ENCODE results near the gene ARFGAP3.
A peak's percentile ranks its signal among the peaks of the same experiment; 100 is the strongest.
"Not testable (repeated sequence)": the region's sequence is repeated elsewhere in the genome, so short reads cannot be mapped to it uniquely, and the experiment has no call there.

ARFGAP3 gene

GRCh38 chr22:42792909-42793847 is 63.9 kb downstream of the ARFGAP3 start:
- DNase-seq = no peak

GRCh38 chr22:42792453-42792908 is 64.6 kb downstream of the ARFGAP3 start:
- no peak for DNase-seq

DNA sequence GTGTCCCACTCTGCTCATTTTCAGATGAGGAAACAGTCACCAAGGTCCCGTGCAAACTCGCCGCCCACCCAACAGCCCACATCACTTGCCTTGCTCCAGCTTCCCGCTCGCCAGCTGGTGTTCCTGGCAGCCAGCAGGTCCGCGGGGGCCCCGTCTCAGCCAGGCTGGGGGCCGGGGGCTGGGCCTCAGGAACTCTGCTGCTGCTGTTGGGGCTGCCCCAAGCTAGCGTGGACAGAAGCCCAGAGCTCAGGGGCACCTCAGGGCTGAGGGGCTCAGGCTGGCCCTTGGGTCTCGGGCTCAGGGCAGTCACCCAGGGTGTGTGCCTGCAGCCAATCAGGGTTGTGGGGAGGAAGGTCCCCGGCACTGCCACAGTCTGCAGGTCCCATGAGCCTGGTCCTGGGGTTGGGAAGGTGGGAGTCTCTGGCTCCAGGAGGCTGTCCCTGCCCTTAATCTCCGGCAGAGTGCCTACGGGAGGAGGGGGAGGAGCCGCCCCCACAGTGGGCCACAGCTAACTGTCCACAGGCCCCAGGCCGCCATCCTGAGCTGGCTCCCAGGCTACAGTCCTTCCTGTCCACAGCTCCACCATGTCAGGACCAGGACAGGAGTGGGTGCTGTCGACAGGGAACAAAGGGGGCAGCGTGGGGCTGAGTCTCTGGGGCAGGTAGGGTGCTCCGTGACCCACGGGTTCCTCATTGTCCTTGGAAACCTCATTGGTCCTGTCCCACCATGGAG is 65.2 kb downstream of the ARFGAP3 start:
- DNase-seq = no peak

- DNase-seq = no peak
Measured at GRCh38 chr22:42788466-42788865, 68.6 kb downstream of the ARFGAP3 start.

GRCh38 chr22:42788021-42788420 is 69.1 kb downstream of the ARFGAP3 start:
- DNase-seq = no peak

GRCh38 chr22:42787357-42787736 is 69.7 kb downstream of the ARFGAP3 start:
- DNase-seq = no peak

GRCh38 chr22:42786606-42787356 is 70.3 kb downstream of the ARFGAP3 start:
- no peak for DNase-seq

DNA sequence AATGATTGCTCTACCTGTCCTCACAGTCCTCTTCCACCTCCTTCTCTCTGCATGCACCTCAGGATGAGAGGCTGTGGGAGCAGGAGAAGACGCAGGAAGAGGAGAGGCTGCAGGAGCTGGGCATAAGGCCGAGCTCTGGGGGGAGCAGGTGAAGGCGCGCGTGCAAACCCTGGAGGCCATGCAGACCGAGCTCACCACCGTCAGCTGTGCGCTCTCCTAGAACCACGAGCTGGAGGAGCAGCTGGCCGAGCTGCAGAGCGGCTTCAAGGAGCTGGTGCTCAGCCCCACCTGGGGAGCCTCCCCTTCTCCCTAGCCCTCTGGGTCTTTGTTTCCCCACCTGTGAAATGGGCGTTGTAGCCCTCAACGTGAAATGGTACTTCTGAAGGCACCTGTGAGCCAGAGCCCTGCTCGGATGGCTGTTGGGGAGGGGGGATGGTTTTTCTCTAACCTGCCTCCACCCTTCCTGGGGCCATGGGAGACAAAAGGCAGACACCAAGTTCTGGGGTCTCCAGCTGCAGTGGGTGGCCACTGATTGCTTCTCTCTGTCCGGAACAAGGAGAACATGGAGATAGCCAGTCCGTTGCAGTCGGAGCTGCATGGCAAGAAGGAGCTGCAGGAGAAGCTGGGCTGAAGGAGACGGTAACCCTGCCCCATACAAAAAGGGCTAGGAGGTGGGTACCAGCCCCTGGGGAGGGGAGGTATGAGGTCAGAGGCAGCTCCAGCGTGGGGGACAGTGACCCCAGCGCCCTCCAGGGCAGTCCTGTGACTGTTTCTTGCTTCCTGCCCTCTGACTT is 71.2 kb downstream of the ARFGAP3 start:
- DNase-seq = no peak

DNA sequence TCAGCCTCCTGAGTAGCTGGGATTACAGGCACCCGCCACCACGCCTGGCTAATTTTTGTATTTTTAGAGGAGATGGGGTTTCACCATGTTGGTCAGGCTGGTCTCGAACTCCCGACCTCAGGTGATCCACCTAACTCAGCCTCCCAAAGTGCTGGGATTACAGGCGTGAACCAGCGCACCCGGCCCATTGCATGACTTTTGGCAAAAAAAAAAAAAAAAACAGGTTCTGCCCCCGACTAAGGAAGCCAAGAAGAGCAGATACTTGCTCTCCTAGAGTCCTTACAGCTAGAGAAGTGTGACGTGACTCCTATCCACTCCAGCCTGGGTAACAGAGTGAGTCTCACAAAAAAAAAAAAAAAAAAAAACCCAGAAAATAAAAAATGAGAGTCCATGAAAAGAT is 74.8 kb downstream of the ARFGAP3 start:
- DNase-seq = not testable (repeated sequence)

GRCh38 chr22:42780070-42780540 is 77.0 kb downstream of the ARFGAP3 start:
- peak; percentile 69 for DNase-seq

DNA sequence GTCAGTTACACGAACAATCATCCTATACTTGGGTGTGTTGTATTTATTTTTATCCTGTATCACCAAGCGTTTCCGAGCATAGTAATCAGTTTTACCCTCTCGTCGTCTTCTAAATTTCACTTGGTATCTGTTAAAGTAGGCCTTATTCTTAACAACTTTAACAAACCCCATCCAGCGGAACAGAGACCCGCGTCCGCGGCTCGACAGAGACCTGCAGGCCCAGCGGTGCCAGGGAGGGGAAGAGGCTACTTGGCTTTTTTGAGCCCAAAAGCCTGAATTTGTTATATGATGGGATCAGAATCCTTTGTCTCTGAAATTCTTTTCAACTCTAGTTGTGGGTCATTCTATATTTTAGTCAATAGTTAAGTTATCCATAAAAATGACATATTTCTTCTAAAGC is 79.9 kb downstream of the ARFGAP3 start:
- DNase-seq = no peak

DNA sequence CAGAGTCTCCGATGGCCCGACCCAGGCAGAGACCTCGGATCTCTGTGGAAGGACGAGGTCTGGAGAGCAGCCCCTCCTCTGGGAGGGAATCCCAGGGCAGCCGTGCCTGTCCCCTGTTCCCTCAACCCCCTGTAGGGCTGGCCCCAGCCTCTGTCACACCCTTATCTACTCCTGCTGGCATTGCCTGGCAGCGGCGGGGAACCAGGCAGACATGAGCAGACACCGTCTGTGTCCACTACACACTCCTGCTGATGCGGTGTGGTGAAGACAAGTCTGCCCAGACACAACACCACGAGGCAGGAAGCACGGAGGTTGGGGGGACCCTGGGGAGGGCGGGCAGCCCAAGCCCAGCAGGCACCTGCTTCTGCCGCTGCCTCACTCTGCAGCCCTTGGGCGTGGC is 83.9 kb downstream of the ARFGAP3 start:
- no peak for DNase-seq

GRCh38 chr22:42772647-42773046 is 84.4 kb downstream of the ARFGAP3 start:
- DNase-seq = no peak

- no peak for DNase-seq
Measured at GRCh38 chr22:42770941-42771647, 86.0 kb downstream of the ARFGAP3 start.

- no peak for DNase-seq
Measured at GRCh38 chr22:42770448-42770726, 86.7 kb downstream of the ARFGAP3 start.

DNA sequence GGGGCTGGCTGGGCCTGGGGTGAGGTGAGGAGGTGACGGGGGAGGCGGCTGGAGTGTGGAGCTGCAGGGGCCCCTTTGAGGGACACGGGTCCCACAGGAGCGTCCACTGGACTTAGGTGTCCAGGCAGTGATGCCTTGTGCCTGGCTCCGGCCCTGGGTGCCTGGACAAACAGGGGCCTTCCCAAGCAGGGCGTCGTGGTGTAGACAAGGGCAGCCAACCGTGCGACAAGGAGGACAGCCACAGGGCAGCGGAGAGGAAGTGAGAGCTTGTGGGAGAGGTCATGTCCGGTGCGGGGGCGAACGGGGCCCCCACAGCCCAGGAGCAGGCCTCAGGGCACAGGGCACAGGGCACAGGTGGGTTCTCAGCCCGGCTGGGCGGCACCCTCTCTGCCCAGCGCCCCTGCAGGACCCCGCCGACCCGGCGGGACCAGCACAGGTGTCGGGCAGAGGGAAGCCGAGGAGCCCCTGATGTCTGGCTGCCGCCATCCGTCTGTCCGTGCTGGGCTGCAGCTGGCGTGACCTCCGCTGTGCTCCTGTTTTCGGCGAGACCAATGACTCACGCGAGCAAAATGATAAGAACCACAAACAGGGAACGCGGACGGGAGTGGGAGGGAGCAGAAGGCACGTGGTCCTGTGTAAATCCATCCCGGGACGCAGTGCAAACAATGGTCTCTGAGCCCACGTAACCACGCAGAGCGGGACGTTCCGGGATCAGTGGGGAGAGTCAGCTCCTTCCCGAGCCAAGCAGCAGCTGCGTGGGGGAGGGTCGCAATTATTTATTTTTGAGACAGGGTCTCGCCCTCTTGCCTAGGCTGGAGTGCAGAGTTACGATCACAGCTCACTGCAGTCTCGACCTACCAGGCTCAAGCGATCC is 87.3 kb downstream of the ARFGAP3 start:
- DNase-seq = no peak

- DNase-seq = no peak
Measured at GRCh38 chr22:42769238-42769573, 87.9 kb downstream of the ARFGAP3 start.

- no peak for DNase-seq
Measured at GRCh38 chr22:42768385-42769035, 88.6 kb downstream of the ARFGAP3 start.

DNA sequence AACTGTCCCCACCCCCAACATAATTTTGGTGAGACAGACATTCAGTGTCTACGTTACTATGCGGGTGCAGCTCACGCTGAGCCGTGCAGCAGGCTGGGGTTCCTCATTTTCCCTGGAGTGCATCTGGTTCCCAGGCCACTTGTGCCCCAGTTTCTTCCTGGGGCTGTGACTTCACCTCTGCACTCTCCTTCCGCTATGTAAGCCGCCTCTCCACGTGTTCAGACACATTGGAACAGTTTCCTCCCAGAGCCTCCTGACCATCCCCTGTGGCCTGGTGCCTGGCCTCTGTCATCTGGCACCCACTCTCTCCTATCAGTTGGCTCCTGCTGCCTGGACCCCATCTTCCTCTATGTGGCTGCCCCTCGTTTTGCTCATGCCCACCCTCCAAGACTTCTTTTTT is 90.2 kb downstream of the ARFGAP3 start:
- DNase-seq = no peak

DNA sequence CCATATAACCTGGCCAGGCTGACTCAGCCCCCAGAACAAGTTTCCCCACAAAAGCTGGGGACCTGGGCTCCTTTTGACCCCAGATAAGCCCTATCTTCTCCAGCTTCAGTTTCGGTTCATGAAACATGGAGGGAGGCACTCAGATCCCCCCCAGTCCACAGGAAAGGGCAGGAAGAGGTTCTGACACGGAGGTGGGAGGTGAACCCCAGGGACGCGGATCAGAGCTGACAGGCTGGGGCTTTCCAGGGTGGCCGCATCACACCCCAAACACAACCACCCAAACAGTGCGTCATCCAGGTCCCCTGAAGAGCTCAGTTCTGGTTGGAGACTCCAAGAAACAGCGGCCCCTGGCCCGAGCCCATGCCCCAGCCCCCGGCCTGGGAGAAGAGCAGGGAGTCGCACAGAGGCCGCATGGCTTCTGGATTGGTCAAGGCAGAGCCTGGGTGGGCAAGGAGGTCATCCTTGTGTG is 92.1 kb downstream of the ARFGAP3 start:
- DNase-seq = no peak

Measured in activated CD8-positive, alpha-beta memory T cell treated with anti-CD3 and anti-CD28 coated beads for 24 hours (primary cell).